HG03159 (cell line): ENCODE results near the gene NSD1.
A peak's percentile ranks its signal among the peaks of the same experiment; 100 is the strongest.

Source experiments
- ATAC-seq: cut with Tn5 transposase; IDR thresholded peaks from one replicate; pipeline ENCODE4 v1.9.1; 2021; ENCODE audit warnings: mild to moderate bottlenecking, moderate library complexity; ENCODE audit not compliant: unreplicated experiment

The NSD1 gene

GRCh38 chr5:177133096-177133852 is at the start of gene NSD1:
Gene NSD1, plus strand, starts transcription at chr5:177133773. Its CDS starts 1,331 bp downstream, at chr5:177135104.
- peak; percentile 56 for ATAC-seq

GRCh38 chr5:177084175-177084574 is 49.4 kb upstream of the NSD1 start:
- ATAC-seq, result no peak

- ATAC-seq, result no peak
Observed at GRCh38 chr5:177085985-177086653, 47.5 kb upstream of the NSD1 start.

- peak; percentile 63 for ATAC-seq
Observed at GRCh38 chr5:177086654-177087397, 46.7 kb upstream of the NSD1 start, which contains the start of gene FGFR4. Gene FGFR4, plus strand, starts transcription at chr5:177086915. Its CDS starts 2,688 bp downstream, at chr5:177089603.

GRCh38 chr5:177087398-177088005 is 46.1 kb upstream of the NSD1 start:
- no peak for ATAC-seq

- ATAC-seq, result no peak
Observed at GRCh38 chr5:177089127-177089526, 44.4 kb upstream of the NSD1 start.

- no peak for ATAC-seq
Observed at GRCh38 chr5:177089825-177090641, 43.5 kb upstream of the NSD1 start.

- no peak for ATAC-seq
Observed at GRCh38 chr5:177090813-177091212, 42.8 kb upstream of the NSD1 start.

GRCh38 chr5:177091232-177091631 is 42.3 kb upstream of the NSD1 start:
- ATAC-seq, result no peak

GRCh38 chr5:177092178-177093081 is 41.1 kb upstream of the NSD1 start:
- ATAC-seq, result no peak

- no peak for ATAC-seq
Observed at GRCh38 chr5:177093082-177093712, 40.4 kb upstream of the NSD1 start.

- no peak for ATAC-seq
Observed at GRCh38 chr5:177093803-177094202, 39.8 kb upstream of the NSD1 start.

GRCh38 chr5:177094224-177095087 is 39.1 kb upstream of the NSD1 start:
- ATAC-seq, result no peak

- no peak for ATAC-seq
Observed at GRCh38 chr5:177095088-177095669, 38.4 kb upstream of the NSD1 start.

GRCh38 chr5:177096162-177097015 is 37.2 kb upstream of the NSD1 start:
- ATAC-seq, result no peak
